Lung (tissue), 12 donors: ENCODE measurements around the gene SOX5. TPM values are rescaled to one million over a fixed set of nuclear protein-coding genes. Genes with fewer than 3 reads are reported as not detected.

Experiments used
- ATAC-seq: fragments of 200-7000 bp; cut with Tn5 transposase; one replicate; pipeline ENCODE4 v1.9.1; 2020; ENCODE audit warnings: moderate number of reproducible peaks; ENCODE audit not compliant: insufficient read depth, low FRiP score
- DNase-seq, 3 donors: peaks; one replicate each; pipeline ENCODE4 v3.0.0-alpha.2; 2013 to 2017
- H3K27ac ChIP-seq, 2 donors: one replicate each; pipeline ENCODE4 v1.5.1; 2013; ENCODE audit warnings: mild to moderate bottlenecking in 2 of 2, moderate library complexity in 2 of 2, control low read depth in 1 of 2, inconsistent platforms in 1 of 2, low read depth in 1 of 2, low read length in 1 of 2
- H3K27me3 ChIP-seq, 3 donors: one replicate each; pipeline ENCODE4 v1.5.1; 2013; ENCODE audit warnings: low read length in 2 of 3; ENCODE audit not compliant: control insufficient read depth in 3 of 3, insufficient read depth in 3 of 3
- H3K36me3 ChIP-seq, 4 donors: one replicate each; pipeline ENCODE4 v1.5.1; 2013; ENCODE audit warnings: low read length in 4 of 4, mild to moderate bottlenecking in 1 of 4, moderate library complexity in 1 of 4; ENCODE audit not compliant: control insufficient read depth in 4 of 4, insufficient read depth in 4 of 4
- H3K4me1 ChIP-seq, 5 donors: one replicate each; pipeline ENCODE4 v1.5.1; 2013; ENCODE audit warnings: low read length in 5 of 5, mild to moderate bottlenecking in 2 of 5, moderate library complexity in 1 of 5; ENCODE audit not compliant: control insufficient read depth in 5 of 5, insufficient read depth in 5 of 5
- H3K4me3 ChIP-seq: one replicate; pipeline ENCODE4 v1.5.1; 2013; ENCODE audit warnings: mild to moderate bottlenecking, control low read depth, moderate library complexity
- H3K9ac ChIP-seq, 2 donors: one replicate each; pipeline ENCODE4 v1.5.1; 2013; ENCODE audit warnings: low read length in 2 of 2, control low read depth in 1 of 2; ENCODE audit not compliant: insufficient read depth in 1 of 2
- H3K9me3 ChIP-seq, 4 donors: one replicate each; pipeline ENCODE4 v1.5.1; 2013; ENCODE audit warnings: low read length in 3 of 4, mild to moderate bottlenecking in 1 of 4, moderate library complexity in 1 of 4; ENCODE audit not compliant: control insufficient read depth in 4 of 4, insufficient read depth in 3 of 4
- WGBS, 2 donors: extraction: QIAGEN DNeasy Blood & Tissue Kit; methylation state at CpG; one replicate each; pipeline ENCODE4 v1.1.7; 2013; 5-methylcytosine and 5-hydroxymethylcytosine counted together
- polyA plus RNA-seq, 2 donors: library from polyadenylated mRNA; stranded (reverse); fragments of 200-250 nt; gene quantifications; one replicate each; pipeline ENCODE4 v1.2.1, GENCODE V29; 2013
- total RNA-seq, 2 donors: library from RNA; depleted of rRNA in 1 of 2; stranded (reverse); fragments of >200 nt in 1 of 2; gene quantifications; one replicate each; pipeline ENCODE4 v1.2.1, GENCODE V29; 2014 to 2021
- TF ChIP-seq, protein P1 (sequence below): IDR thresholded peaks from 2 replicates; pipeline ENCODE4 v1.5.1; 2012; ENCODE audit warnings: mild to moderate bottlenecking; ENCODE audit errors: control extremely low read depth, extremely low read depth
- donor health status: control.
- donor health status: control.
- donor health status: Bipolar disorder and iron deficiency.
- donor health status: healthy.
- donor health status: DM: yes; HTN: yes; CAD: no.

The SOX5 gene
- total and polyA plus RNA-seq, 4 donors: 1.0 to 71.4 (median 7.2) TPM

DNA sequence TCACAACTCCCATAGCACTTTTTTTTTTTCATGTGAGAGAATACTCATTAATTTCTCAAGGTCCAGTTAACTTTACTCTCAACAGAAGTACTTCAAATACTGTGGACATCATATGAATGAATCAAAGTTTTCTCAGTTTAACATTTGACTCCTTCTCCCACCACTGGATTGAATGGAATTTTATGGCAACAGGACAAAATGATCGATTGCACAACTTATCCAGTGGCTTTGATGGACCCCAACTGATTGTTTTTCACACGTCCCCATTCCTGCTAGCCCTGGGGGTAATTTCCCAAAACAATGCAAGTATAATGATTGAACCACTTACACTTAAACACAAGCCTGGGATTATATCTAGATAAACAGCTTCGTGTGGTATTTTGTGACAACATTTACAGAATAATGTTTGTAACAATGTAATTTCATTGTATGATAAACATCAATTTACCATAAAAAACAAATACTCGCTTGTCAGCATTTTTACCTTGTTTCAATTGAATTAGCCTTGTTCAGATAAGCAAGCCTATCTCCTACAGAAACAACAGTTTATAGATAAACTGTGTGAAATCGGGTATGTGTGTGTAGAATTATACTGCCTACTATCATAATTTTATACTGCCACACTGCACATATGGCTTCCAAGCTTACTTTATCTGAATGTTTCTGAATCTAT is 60.9 kb downstream of the SOX5 start:
- Histone ChIP-seq H3K9ac (no peak overlapping the region), H3K27me3 (no peaks in the 10 kb centered on the region), H3K4me1 (peaks cover 0 to 12% (median 0%) of the 10 kb centered on the region in 5 donors), H3K36me3 (peaks cover 0 to 2% (median 0%) of the 10 kb centered on the region in 4 donors), H3K9me3 (no peaks in the 10 kb centered on the region), H3K27ac (no peak overlapping the region), H3K4me3 (no peak overlapping the region)
- ATAC-seq: no peak
- 70 to 77% methylated on average over 5 of the region's 5 CpGs for WGBS, 2 donors
- TF ChIP-seq, protein P1, sequence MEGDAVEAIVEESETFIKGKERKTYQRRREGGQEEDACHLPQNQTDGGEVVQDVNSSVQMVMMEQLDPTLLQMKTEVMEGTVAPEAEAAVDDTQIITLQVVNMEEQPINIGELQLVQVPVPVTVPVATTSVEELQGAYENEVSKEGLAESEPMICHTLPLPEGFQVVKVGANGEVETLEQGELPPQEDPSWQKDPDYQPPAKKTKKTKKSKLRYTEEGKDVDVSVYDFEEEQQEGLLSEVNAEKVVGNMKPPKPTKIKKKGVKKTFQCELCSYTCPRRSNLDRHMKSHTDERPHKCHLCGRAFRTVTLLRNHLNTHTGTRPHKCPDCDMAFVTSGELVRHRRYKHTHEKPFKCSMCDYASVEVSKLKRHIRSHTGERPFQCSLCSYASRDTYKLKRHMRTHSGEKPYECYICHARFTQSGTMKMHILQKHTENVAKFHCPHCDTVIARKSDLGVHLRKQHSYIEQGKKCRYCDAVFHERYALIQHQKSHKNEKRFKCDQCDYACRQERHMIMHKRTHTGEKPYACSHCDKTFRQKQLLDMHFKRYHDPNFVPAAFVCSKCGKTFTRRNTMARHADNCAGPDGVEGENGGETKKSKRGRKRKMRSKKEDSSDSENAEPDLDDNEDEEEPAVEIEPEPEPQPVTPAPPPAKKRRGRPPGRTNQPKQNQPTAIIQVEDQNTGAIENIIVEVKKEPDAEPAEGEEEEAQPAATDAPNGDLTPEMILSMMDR: no peak
- peak in 2 of 3 donors; percentile 12 to 14 for DNase-seq

DNA sequence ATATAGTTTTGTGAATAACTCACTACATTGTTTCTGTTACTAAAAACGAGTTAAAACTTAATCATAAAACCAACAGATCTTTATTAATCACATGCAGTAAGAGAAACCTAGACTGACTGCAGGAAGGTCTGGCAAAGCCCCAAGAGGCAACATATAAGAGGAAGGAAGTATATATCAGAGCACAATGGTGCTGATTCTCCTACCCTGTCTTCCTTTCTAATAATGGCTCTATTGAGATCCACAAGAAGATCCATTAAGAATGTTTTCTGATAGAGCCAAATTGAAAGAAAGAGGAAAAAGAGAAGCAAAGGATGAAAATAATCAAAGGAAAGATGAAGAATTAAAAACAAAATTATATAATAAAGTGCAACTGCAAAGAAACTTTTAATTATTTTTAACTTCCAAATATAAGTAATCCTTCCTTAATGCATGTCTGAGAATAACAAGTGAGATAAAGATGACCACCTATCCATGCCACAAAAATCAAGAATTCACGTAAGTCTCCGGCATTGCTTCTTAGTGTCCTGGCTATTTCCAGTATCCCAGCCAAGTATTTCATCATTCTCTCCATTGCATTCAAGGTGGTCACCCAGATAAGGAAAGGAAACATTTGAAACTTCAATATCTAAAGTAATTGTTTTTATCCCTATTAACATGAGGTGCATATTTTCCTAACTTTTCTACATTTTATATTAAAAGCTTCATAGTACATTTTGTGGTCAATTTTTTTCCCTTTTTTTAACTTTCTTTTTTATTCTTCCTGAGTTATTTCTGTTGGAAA is 62.2 kb downstream of the SOX5 start:
- Histone ChIP-seq H3K4me3 (no peak overlapping the region), H3K4me1 (peaks cover 0 to 12% (median 0%) of the 10 kb centered on the region in 5 donors), H3K9ac (no peak overlapping the region), H3K36me3 (peaks cover 0 to 2% (median 0%) of the 10 kb centered on the region in 4 donors), H3K9me3 (no peaks in the 10 kb centered on the region), H3K27me3 (no peaks in the 10 kb centered on the region), H3K27ac (no peak overlapping the region)
- DNase-seq: peak in 1 of 3 donors; percentile 29
- 55 to 57% methylated on average over 3 of the region's 3 CpGs for WGBS, 2 donors
- TF ChIP-seq, protein P1: no peak
- no peak for ATAC-seq

DNA sequence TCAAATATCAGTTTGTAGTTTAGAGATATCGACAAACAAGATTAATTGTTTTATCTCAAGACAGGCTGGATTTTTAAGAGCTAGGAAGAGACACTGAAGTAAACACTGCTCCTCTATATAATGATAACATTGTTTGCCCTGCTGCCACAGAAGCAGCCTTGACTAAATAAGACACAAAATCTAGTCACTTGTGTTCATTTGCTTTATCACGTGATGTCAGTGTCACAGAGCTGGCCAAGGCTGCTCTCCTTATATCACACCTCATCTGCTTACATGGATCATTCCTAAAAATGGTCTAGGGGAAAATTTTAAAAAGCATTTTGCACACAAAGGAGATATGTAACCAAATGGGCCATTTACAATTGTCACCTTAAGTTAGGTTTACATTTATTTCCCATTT is 64.1 kb downstream of the SOX5 start:
- ATAC-seq (no peak), DNase-seq (peak; percentile 24 to 47 (median 45))
- Histone ChIP-seq H3K9me3 (no peaks in the 10 kb centered on the region), H3K27ac (no peak overlapping the region), H3K4me3 (no peak overlapping the region), H3K27me3 (no peaks in the 10 kb centered on the region), H3K36me3 (peaks cover 0 to 2% (median 0%) of the 10 kb centered on the region in 4 donors), H3K9ac (no peak overlapping the region), H3K4me1 (peaks cover 0 to 12% (median 0%) of the 10 kb centered on the region in 5 donors)
- TF ChIP-seq, protein P1: no peak
- WGBS, 2 donors: 68 to 83% methylated on average over 2 of the region's 2 CpGs
